ENCODE results near the gene LATS2. TPM values are rescaled to one million over a fixed set of nuclear protein-coding genes. Genes with fewer than 3 reads are reported as not detected.

Gene LATS2
- total and polyA plus RNA-seq, 2 of the 8 experiments (the other 6 are each of a cell fraction or from before 2014, with no cell fraction given) = 8.3 to 26.2 TPM

DNA sequence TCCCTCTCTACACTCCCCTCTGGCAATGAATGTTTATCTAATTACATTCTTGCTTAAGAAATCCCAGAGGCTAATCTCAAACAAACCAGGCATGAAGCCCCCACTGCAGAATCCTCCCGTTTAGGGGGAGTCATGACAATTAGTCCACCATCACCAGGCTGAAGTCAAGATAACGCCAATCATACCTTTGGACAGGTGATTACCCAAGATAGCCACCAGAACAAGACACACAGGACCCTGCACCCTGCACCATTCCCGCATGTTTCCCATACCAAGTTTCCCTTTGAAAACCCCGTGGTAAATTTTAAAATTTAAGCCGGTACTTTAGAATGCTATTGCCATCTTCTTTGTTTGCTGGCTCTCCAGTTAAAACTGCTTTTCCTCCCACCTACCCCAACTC lies 94.0 kb downstream of the LATS2 start:
- Histone ChIP-seq H4K5ac (ENCODE audit: insufficient read length, low read depth, low read length) (no peak overlapping the region), H3K4me3 (ENCODE audit: extremely low read depth in 1 of 4, insufficient read depth in 2 of 4, low read depth in 3 of 4, low read length in 4 of 4) (no peak overlapping the region), H4K20me1 (replicated peaks in 1 of 2; ENCODE audit: control insufficient read depth in 1 of 2, insufficient read depth in 2 of 2, low read length in 2 of 2) (no peaks in the 10 kb centered on the region), H3K27me3 (replicated peaks in 1 of 4; ENCODE audit: control insufficient read depth in 3 of 4, extremely low read depth in 1 of 4, insufficient read depth in 3 of 4, low read length in 3 of 4) (no peaks in the 10 kb centered on the region), H3K4me1 (replicated peaks in 1 of 4; ENCODE audit: control insufficient read depth in 3 of 4, insufficient read depth in 4 of 4, low read length in 3 of 4) (no peaks in the 10 kb centered on the region; a peak in 1 of 7 replicates), H3K23me2 (ENCODE audit: low read depth, low read length) (no peaks in the 10 kb centered on the region), H2BK20ac (ENCODE audit: low read length) (no peak overlapping the region), H3K56ac (replicated peaks; ENCODE audit: insufficient read length, low read depth, low read length) (no peak overlapping the region), H3K79me2 (ENCODE audit: control insufficient read depth in 1 of 2, insufficient read depth in 2 of 2, low read length in 2 of 2) (no peaks in the 10 kb centered on the region), H3K36me3 (ENCODE audit: control insufficient read depth in 2 of 4, insufficient read depth in 4 of 4, low read length in 3 of 4) (no peaks in the 10 kb centered on the region; a peak in 1 of 8 replicates), H2BK5ac (ENCODE audit: low read depth, low read length) (no peak overlapping the region), H2BK15ac (ENCODE audit: low read length) (no peak overlapping the region), H3K79me1 (ENCODE audit: low read depth, low read length) (no peaks in the 10 kb centered on the region), H2BK120ac (replicated peaks; ENCODE audit: low read depth, low read length) (no peak overlapping the region), H3K9ac (replicated peaks in 1 of 4; ENCODE audit: extremely low read depth in 1 of 4, low read depth in 3 of 4, low read length in 3 of 4) (no peak overlapping the region), H3K23ac (ENCODE audit: insufficient read length) (no peak overlapping the region), H2AFZ (ENCODE audit: low read length) (no peak overlapping the region), H3K4me2 (ENCODE audit: insufficient read depth in 1 of 2, low read depth in 2 of 2, low read length in 2 of 2) (no peak overlapping the region), H3K4ac (replicated peaks; ENCODE audit: insufficient read length, low read depth, low read length) (no peak overlapping the region), H3K14ac (ENCODE audit: insufficient read length) (no peak overlapping the region), H3K9me3 (ENCODE audit: insufficient read depth in 2 of 2, low read depth in 1 of 2, low read length in 1 of 2) (peaks cover 0 to 4% of the 10 kb centered on the region in 2 experiments; a peak in 1 of 4 replicates), H2AK5ac (ENCODE audit: low read depth, low read length) (no peak overlapping the region), H3K27ac (ENCODE audit: low read depth, low read length) (no peak overlapping the region; the same call in 1 of the 2 replicates), H4K8ac (ENCODE audit: extremely low read depth, insufficient read depth, low read length) (no peak overlapping the region), H3K18ac (ENCODE audit: extremely low read depth, low read length) (no peak overlapping the region), H2BK12ac (ENCODE audit: low read depth, low read length) (no peak overlapping the region), H4K91ac (replicated peaks; ENCODE audit: insufficient read length, low read length) (no peak overlapping the region)
- POLR2A ChIA-PET (ENCODE audit: partially characterized antibody) = no interaction called here
- DNase-seq (ENCODE audit: low read depth in 1 of 2, low spot score in 2 of 2) (no peak), FAIRE-seq (no peak)
- WGBS, 2 experiments (ENCODE audit: extremely low coverage in 1 of 2, insufficient coverage in 1 of 2, insufficient read length in 1 of 2, insufficient replicate concordance in 2 of 2, low coverage in 1 of 2, low lambda C conversion rate in 2 of 2, missing lambda C conversion rate in 1 of 2) = 90% methylated on average over 4 of the region's 5 CpGs; no CpG with 5 or more reads in 1 of the 2 experiments
- TF ChIP-seq SP2 (IDR thresholded peaks at IDR 0.05; ENCODE audit: low read length) = no peak
- no peak for TF ChIP-seq CHD2 (IDR thresholded peaks at IDR 0.05; ENCODE audit: low read length)
- TF ChIP-seq KDM4A (IDR thresholded peaks at IDR 0.05; ENCODE audit: low read depth, low read length, severe bottlenecking) = no peak
- CTCF ChIA-PET (ENCODE audit: partially characterized antibody) = interaction anchor here (0.6 kb wide), 1 partner anchor 17 kb away, joined by 3 read pairs; no protein-coding TSS in a partner anchor
